Upper lobe of right lung (tissue), 1 donor: ENCODE data around the gene PANK1. TPM values are rescaled to one million over a fixed set of nuclear protein-coding genes. Genes with fewer than 3 reads are reported as not detected.

Experiments used
- ATAC-seq: fragments of 200-7000 bp; cut with Tn5 transposase; one replicate; pipeline ENCODE4 v1.9.1; 2020; ENCODE audit warnings: mild to moderate bottlenecking, moderate library complexity
- DNase-seq: peaks from one replicate; pipeline ENCODE4 v3.0.0-alpha.2; 2020
- H3K27ac ChIP-seq: fragments of 200-600 bp; one replicate; pipeline ENCODE4 v1.8.0; 2022
- H3K27me3 ChIP-seq: fragments of 200-600 bp; one replicate; pipeline ENCODE4 v1.8.0; 2022; ENCODE audit warnings: mild to moderate bottlenecking
- H3K36me3 ChIP-seq: fragments of 200-600 bp; one replicate; pipeline ENCODE4 v1.8.0; 2022
- H3K4me1 ChIP-seq: fragments of 200-600 bp; one replicate; pipeline ENCODE4 v1.8.0; 2022
- H3K4me3 ChIP-seq: fragments of 200-600 bp; one replicate; pipeline ENCODE4 v1.8.0; 2022; ENCODE audit warnings: mild to moderate bottlenecking
- H3K9me3 ChIP-seq: fragments of 200-600 bp; one replicate; pipeline ENCODE4 v1.8.0; 2022
- intact Hi-C: fragments of 100-400 bp; cut with DNase I; formaldehyde crosslinking; loops from one replicate; pipeline ENCODE4 v1.11.0; 2022
- total RNA-seq: library from RNA; stranded (reverse); fragmentation: NEBNext Ultra II Directional; extraction: Animal tissue kit (Norgen Biotek cat#: 25700); gene quantifications from one replicate; pipeline ENCODE4 v1.2.1, GENCODE V29; 2021
- TF ChIP-seq, protein P1 (sequence below): fragments of 200-600 bp; IDR thresholded peaks from one replicate; pipeline ENCODE4 v1.8.0; 2022; ENCODE audit warnings: antibody characterized with exemption
- donor health status: DM: no; HTN: yes; CAD: no; lungs with severe emphysema.

The PANK1 gene
- total RNA-seq, 1 donor from 2014 or later = 8.0 TPM

DNA sequence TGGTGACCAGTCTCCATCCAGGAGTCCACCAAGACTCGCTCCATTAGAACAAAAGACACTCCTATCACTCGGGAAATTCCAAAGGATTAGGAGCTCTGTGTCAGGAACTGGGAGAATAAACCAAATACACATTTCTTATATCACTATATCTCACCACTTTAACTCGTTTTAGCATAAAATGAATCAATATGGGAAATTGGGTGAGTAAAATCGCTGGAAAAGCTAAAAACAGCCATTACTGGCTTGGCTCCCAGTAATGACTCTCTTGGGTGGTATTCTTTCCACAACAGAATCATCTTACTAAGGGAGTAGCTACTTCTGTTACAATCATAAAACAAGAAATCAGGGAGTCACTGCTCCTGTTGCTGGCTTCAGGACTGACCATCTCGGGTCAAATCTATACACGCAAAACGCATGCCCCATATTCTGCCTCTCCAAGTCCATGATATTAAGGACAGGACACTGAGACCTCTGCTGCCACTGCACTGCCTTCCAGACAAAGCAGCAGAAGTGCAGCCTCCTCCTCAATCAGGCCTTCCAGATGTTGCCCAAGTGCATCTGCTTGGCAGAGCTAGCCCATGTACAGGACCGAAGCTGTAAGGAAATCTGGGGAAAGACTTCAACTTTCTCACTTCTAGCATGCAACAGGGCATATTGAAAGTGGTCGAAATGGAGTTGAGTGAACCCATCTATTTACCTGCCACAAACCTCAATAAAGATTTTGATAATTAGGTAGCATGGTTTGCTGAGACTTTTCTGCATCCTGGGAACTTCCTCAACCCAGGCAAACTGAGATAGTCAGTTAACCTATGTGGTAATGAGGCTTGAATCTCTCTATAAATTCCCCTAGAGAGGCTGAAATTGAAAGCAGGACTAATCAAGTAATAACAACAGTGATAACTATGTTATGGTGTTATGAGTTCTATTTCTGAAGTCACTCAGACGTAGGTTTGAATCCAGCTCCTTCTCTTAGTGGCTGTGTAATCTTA is 14.4 kb upstream of the PANK1 start:
- TF ChIP-seq, protein P1, sequence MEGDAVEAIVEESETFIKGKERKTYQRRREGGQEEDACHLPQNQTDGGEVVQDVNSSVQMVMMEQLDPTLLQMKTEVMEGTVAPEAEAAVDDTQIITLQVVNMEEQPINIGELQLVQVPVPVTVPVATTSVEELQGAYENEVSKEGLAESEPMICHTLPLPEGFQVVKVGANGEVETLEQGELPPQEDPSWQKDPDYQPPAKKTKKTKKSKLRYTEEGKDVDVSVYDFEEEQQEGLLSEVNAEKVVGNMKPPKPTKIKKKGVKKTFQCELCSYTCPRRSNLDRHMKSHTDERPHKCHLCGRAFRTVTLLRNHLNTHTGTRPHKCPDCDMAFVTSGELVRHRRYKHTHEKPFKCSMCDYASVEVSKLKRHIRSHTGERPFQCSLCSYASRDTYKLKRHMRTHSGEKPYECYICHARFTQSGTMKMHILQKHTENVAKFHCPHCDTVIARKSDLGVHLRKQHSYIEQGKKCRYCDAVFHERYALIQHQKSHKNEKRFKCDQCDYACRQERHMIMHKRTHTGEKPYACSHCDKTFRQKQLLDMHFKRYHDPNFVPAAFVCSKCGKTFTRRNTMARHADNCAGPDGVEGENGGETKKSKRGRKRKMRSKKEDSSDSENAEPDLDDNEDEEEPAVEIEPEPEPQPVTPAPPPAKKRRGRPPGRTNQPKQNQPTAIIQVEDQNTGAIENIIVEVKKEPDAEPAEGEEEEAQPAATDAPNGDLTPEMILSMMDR = no peak
- ATAC-seq (no peak), DNase-seq (no peak)
- H3K27me3 ChIP-seq = no peaks in the 10 kb centered on the region
- intact Hi-C loops = no loop called here
- H3K9me3 ChIP-seq = no peaks in the 10 kb centered on the region
- no peak overlapping the region for H3K27ac ChIP-seq
- no peaks in the 10 kb centered on the region for H3K4me1 ChIP-seq
- H3K4me3 ChIP-seq = no peak overlapping the region
- no peaks in the 10 kb centered on the region for H3K36me3 ChIP-seq

DNA sequence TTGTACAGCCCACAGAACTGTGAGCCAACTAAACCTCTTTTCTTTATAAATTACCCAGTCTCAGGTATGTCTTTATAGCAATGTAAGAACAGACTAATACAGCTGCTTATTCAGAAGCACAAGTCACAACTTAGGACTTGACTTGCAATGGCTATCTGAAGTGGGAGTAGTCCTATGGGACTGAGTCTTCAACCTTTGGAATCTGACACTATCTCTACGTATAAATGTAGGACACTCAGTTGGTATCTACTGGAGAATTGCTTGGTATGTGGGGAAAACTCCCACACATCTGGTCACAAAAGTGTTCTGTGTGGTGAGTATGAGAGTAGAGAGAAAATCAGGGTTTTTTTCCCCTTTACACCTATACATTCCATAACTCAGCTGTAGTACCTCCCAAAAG is 12.3 kb upstream of the PANK1 start:
- Histone ChIP-seq H3K27me3 (no peaks in the 10 kb centered on the region), H3K9me3 (no peaks in the 10 kb centered on the region), H3K36me3 (no peaks in the 10 kb centered on the region), H3K4me1 (no peaks in the 10 kb centered on the region), H3K4me3 (no peak overlapping the region), H3K27ac (no peak overlapping the region)
- no peak for ATAC-seq
- TF ChIP-seq, protein P1 = no peak
- intact Hi-C loops = no loop called here
- DNase-seq = no peak

DNA sequence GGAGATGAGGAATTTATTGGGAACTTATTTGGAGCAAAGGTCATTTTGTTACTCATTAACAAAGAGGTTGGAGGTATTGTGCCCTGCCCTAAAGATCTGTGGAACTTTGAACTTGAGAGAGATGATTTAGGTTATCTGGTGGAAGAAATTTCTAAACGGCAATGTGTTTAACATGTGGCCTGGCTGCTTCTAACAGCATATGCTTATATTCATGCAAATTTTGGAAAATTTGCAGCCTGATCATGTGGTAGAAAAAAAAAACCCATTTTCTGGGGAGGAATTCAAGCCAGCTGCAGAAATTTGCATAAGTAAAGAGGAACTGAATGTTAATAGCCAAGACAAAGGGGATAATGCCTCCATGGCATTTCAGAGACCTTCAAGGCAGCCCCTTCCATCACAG is 10.7 kb upstream of the PANK1 start:
- no peaks in the 10 kb centered on the region for H3K36me3 ChIP-seq
- H3K9me3 ChIP-seq = no peaks in the 10 kb centered on the region
- intact Hi-C loops = no loop called here
- DNase-seq (no peak), ATAC-seq (no peak)
- TF ChIP-seq, protein P1 = no peak
- no peaks in the 10 kb centered on the region for H3K27me3 ChIP-seq
- no peaks in the 10 kb centered on the region for H3K4me1 ChIP-seq
- no peak overlapping the region for H3K27ac ChIP-seq
- H3K4me3 ChIP-seq = no peak overlapping the region

DNA sequence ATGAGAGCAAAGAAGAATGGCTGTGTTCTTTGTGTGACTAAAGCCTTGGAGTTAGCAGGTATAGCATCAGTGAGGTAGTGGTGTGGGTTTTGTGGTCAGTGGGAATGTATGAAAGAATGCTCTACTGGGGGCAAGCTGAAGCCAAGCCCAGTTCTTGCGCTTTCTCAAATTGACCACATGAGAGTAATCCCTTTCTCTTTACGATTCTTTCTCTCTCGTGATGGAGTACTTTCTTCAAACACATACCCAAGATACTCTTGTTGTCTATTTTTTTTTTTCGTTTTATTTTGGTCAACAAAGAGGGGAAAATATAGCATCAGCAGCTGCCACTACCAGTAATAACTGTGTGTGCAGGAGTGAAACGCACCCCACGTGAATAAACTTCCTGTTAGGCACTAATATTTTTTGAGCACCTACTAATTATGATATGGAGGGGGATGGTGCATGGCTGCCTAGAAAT is 8.4 kb upstream of the PANK1 start:
- TF ChIP-seq, protein P1 = no peak
- H3K36me3 ChIP-seq = no peaks in the 10 kb centered on the region
- no peaks in the 10 kb centered on the region for H3K9me3 ChIP-seq
- no peak for DNase-seq
- ATAC-seq = no peak
- no peak overlapping the region for H3K27ac ChIP-seq
- no peaks in the 10 kb centered on the region for H3K4me1 ChIP-seq
- H3K4me3 ChIP-seq = no peak overlapping the region
- intact Hi-C loops = no loop called here
- H3K27me3 ChIP-seq = no peaks in the 10 kb centered on the region

DNA sequence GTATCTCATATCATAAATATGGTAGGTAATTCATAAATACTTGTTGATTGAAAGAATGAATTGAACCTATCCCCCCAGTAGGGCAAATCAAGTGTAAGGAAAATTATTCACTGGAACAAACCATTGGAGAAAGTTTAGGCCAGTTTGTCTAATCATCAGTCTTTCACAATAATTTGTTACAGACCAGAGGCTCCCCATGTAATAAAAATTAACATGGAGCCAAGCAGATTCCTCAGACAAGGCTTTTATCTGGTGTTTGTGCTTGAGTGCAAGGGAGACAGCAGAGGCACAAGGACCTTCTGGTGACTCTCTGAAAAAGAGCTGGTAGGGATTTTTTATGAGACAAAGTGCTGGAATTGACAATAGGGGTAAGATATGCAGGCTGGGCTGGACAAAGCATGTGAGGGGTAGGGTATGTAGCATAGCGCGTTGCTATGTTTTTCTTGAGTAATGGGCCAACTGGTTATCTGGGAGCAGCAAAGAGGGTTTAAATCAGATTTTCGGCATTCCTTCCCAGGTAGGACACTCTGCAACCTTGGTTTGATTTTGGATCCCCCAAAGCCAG is 7.8 kb upstream of the PANK1 start:
- Histone ChIP-seq H3K9me3 (no peaks in the 10 kb centered on the region), H3K36me3 (no peaks in the 10 kb centered on the region), H3K27ac (no peak overlapping the region), H3K27me3 (no peaks in the 10 kb centered on the region), H3K4me3 (no peak overlapping the region), H3K4me1 (no peaks in the 10 kb centered on the region)
- intact Hi-C loops = no loop called here
- no peak for ATAC-seq
- TF ChIP-seq, protein P1 = no peak
- DNase-seq = no peak
